Body of pancreas (tissue), 4 donors: ENCODE data around the gene ENTPD8.

ENCODE experiments used
- POLR2A ChIP-seq, 3 donors: fragments of 450-650 bp; IDR thresholded peaks; one replicate each; pipeline ENCODE4 v1.6.1; 2016; ENCODE audit warnings: antibody characterized with exemption in 3 of 3, mild to moderate bottlenecking in 2 of 3
- TF ChIP-seq, protein P1 (sequence below), 7 experiments: fragments of 450-650 bp in 4 of 7; fragments of 200-600 bp in 3 of 7; sonication (generic) in 3 of 7; IDR thresholded peaks; one replicate each; pipeline ENCODE4 v1.5.1; 2016 to 2019; ENCODE audit warnings: antibody characterized with exemption in 7 of 7

GRCh38 chr9:137395666-137396010 is 45.5 kb downstream of the ENTPD8 start:
- TF ChIP-seq, protein P1, sequence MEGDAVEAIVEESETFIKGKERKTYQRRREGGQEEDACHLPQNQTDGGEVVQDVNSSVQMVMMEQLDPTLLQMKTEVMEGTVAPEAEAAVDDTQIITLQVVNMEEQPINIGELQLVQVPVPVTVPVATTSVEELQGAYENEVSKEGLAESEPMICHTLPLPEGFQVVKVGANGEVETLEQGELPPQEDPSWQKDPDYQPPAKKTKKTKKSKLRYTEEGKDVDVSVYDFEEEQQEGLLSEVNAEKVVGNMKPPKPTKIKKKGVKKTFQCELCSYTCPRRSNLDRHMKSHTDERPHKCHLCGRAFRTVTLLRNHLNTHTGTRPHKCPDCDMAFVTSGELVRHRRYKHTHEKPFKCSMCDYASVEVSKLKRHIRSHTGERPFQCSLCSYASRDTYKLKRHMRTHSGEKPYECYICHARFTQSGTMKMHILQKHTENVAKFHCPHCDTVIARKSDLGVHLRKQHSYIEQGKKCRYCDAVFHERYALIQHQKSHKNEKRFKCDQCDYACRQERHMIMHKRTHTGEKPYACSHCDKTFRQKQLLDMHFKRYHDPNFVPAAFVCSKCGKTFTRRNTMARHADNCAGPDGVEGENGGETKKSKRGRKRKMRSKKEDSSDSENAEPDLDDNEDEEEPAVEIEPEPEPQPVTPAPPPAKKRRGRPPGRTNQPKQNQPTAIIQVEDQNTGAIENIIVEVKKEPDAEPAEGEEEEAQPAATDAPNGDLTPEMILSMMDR (IDR thresholded peaks at IDR 0.05), result no peak
- TF ChIP-seq POLR2A (IDR thresholded peaks at IDR 0.05), result no peak
